GM12864 (cell line): ENCODE results near the gene KLF7.

Experiments
- DNase-seq: peaks from one replicate; pipeline ENCODE4 v3.0.0-alpha.2; 2011; ENCODE audit warnings: low read depth
- H3K4me3 ChIP-seq: 2 replicates; pipeline ENCODE4 v1.5.1; 2011; ENCODE audit warnings: mild to moderate bottlenecking, low read depth, low read length, control low read depth
- TF ChIP-seq, protein P1 (sequence below): IDR thresholded peaks from 2 replicates; pipeline ENCODE4 v1.5.1; 2011; ENCODE audit warnings: low read depth, mild to moderate bottlenecking, moderate library complexity, low read length, control low read depth, inconsistent platforms; ENCODE audit errors: missing control alignments

Gene KLF7

DNA sequence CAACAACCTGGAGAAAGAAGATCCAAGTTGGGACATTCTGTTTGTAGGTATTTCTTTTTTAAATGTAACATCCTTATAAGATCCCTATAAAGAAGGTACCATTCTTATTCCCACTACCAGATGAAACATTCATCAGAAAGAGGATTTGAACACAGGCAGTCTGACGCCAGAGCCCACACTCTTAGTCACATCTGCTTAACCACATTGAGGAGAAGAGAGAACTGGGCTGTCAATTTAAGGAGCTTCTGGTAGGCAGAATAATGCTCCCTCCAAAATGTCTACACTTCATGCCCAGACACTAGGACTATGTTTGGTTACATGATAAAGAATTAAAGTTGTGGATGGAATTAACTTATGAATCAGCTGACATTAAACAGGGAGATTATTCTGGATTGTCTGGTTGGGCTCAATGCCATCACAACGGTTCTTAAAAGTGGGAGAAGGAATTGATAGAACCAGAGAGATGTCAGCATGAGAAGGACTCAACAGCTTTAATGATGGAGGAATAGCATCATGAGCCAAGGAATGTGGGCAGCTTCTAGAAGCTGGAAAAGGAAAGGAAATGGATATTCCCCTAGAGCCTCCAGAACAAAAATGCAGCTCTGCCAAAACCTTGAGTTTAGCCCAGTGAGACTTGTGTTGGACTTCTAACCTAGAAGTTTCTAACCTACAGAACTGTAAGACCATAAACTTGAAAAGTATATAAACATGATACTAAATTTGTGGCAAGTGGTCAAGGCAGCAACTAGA is 82.2 kb downstream of the KLF7 start:
- DNase-seq = no peak
- H3K4me3 ChIP-seq = no peak overlapping the region
- TF ChIP-seq, protein P1, sequence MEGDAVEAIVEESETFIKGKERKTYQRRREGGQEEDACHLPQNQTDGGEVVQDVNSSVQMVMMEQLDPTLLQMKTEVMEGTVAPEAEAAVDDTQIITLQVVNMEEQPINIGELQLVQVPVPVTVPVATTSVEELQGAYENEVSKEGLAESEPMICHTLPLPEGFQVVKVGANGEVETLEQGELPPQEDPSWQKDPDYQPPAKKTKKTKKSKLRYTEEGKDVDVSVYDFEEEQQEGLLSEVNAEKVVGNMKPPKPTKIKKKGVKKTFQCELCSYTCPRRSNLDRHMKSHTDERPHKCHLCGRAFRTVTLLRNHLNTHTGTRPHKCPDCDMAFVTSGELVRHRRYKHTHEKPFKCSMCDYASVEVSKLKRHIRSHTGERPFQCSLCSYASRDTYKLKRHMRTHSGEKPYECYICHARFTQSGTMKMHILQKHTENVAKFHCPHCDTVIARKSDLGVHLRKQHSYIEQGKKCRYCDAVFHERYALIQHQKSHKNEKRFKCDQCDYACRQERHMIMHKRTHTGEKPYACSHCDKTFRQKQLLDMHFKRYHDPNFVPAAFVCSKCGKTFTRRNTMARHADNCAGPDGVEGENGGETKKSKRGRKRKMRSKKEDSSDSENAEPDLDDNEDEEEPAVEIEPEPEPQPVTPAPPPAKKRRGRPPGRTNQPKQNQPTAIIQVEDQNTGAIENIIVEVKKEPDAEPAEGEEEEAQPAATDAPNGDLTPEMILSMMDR = no peak

DNA sequence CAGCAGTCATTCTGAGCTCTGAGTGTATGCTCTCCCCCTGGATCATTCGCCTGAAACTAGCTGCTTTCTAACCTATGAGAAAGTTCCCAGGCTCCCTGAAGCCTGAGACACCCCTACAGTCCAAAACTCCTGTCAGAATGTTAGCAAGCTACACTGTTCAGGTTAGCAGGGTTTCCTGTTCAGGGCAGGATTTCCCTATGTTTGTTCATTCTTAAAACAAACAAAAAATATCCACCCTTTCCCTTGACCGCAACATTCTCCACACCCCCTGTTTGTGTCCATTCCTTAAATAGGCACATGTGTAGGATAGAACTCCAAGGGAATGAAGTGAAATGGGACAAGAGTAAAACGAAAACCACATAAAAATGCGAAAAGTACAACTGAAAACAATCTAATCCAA is 83.1 kb downstream of the KLF7 start:
- no peak for DNase-seq
- H3K4me3 ChIP-seq = no peak overlapping the region
- TF ChIP-seq, protein P1 = no peak

DNA sequence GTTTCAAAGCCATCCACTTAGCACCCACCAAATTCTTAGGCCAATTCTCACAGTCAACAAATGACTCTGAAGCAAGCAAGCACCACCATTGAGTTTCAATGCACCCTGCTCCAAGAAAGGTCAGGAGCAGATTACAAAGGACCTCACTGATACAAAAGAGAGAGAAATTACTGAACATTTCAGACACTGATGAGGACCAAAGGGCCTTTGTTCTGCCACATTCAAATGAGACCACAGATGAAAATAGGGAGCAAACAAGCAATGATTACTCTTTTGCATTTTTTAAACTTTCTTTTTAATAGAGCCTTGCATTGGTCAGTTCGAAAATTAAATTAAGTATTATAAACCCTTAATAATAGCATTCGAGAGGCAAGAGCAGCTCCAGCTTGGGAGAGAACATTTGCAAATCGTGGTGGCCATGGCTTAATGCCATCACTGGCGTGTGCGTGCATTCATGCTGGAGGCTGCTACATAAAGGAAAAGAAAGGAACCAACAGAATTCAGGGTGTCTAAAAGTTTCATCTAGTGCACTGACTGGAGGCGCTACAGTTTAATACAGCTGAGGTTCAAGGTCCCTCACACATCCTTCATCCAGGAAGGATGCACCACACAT is 87.5 kb downstream of the KLF7 start:
- no peak overlapping the region for H3K4me3 ChIP-seq
- DNase-seq = no peak
- TF ChIP-seq, protein P1 = no peak

DNA sequence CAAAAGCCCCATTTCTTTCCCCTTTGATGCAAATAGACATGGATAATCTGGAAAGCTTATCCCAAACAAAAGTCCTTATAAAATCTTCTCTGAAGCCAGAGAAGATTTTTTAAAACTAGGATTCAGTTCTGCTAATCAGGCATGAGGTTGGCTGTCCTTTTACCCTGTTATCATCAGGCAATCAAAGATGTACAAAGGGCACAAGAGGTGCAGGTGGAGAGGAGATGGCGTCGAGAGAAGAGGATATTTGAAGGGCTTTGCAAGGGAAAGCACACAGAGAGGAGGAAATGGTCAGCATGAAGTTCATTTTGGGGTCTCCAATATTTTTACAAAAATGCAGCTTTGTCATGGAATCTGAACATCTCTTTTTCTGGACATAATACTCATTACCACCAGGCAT is 88.5 kb downstream of the KLF7 start:
- no peak for DNase-seq
- TF ChIP-seq, protein P1 = no peak

DNA sequence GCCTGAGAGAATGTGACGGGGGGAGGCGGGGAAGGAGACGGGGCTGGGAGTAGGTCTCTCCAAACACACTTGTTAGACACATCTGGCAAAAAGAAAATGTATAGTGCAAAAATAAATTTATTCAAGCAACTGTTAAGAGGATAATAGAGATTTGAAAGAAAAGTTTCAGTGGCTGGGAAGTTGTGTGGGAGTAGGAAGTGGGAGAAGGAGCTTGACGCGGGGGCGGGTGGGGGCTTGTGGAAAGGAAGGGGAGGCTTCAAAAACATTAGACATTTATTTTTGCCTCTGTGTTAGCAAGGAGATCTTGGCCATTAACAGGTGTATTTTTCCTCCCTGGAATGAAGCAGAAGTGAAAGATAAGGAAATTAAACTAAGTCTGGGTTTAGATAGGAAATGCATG is 90.3 kb downstream of the KLF7 start:
- no peak overlapping the region for H3K4me3 ChIP-seq
- TF ChIP-seq, protein P1 = no peak
- no peak for DNase-seq

More for the DNA sequence above, 88.5 kb downstream of the KLF7 start:
- no peak overlapping the region for H3K4me3 ChIP-seq

DNA sequence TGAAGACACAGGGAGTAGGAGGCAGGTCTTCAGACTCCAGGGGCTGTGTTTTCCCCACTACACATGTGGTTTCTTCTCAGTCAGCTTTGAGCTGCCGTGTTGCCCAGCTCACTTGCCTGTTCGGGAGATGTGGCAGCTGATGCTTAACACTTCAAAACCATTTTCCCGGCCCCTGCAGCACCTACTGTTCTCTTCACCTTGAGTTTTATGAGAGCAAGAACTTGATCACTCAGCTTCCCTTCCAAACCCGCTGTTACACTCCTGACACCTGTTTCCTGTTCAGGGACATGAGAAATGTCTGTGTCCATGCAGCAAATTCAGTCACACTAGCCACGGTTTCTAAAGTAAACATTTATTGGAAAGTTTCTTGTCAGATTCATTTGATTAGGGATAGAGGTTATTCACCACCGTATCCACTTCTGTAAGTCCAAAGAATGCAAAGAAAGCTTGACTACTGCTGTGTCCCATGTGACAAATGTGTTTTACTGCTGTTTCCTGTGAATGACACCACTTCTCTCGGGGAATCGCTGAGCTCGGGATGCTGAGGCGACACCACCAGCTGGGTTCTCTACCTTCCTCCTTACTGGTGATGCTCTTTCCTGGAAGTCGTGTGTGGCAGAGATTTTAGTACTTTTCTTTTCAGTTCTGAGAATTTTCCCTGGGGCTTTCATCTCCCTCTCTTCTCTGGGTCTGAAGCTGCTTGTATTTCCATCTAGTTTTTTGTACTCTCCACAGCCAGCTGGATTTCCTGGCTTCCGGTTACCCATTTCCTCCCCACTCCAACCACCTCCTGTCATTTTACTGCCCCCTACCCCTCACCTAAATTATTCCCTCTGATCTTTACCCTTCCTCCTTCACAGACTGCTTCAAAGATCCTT is 91.7 kb downstream of the KLF7 start:
- no peak for DNase-seq
- TF ChIP-seq, protein P1 = no peak
- no peak overlapping the region for H3K4me3 ChIP-seq
